Measurements from ENCODE around the gene UGT1A9. TPM values are rescaled to one million over a fixed set of nuclear protein-coding genes. Genes with fewer than 3 reads are reported as not detected.

The UGT1A9 gene
- total RNA-seq, 1 donor from 2014 or later = not detected

DNA sequence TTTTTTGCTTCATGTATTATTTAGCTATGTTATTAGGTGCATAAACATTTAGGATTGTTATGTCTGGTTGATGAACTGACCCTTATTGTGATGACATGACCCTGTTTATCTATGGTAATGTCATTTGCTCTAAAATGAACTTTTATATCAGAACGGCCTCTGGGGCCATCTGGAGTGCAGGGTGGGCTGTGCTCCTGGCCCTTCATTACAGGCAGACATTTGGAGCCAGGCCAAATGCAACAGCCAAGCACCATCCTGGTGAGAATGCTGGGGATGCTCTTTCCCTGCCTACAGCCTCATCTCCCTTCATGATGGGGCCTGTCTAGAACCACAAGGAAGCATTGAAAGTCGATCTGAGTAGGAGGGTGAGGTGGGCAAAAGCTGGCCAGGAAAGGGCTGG, 144.6 kb downstream of the UGT1A9 start:
- no peak overlapping the region for H3K4me3 ChIP-seq
- no peak overlapping the region for H3K27ac ChIP-seq
- TF ChIP-seq, protein P1, sequence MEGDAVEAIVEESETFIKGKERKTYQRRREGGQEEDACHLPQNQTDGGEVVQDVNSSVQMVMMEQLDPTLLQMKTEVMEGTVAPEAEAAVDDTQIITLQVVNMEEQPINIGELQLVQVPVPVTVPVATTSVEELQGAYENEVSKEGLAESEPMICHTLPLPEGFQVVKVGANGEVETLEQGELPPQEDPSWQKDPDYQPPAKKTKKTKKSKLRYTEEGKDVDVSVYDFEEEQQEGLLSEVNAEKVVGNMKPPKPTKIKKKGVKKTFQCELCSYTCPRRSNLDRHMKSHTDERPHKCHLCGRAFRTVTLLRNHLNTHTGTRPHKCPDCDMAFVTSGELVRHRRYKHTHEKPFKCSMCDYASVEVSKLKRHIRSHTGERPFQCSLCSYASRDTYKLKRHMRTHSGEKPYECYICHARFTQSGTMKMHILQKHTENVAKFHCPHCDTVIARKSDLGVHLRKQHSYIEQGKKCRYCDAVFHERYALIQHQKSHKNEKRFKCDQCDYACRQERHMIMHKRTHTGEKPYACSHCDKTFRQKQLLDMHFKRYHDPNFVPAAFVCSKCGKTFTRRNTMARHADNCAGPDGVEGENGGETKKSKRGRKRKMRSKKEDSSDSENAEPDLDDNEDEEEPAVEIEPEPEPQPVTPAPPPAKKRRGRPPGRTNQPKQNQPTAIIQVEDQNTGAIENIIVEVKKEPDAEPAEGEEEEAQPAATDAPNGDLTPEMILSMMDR (IDR thresholded peaks at IDR 0.05) = no peak
- intact Hi-C loops (cut with DNase I) = no loop called here
- DNase-seq (ENCODE audit: low spot score in 2 of 2) = no peak
- no peaks in the 10 kb centered on the region for H3K27me3 ChIP-seq
- H3K36me3 ChIP-seq = no peaks in the 10 kb centered on the region
- H3K9me3 ChIP-seq = no peaks in the 10 kb centered on the region
- no peaks in the 10 kb centered on the region for H3K4me1 ChIP-seq

DNA sequence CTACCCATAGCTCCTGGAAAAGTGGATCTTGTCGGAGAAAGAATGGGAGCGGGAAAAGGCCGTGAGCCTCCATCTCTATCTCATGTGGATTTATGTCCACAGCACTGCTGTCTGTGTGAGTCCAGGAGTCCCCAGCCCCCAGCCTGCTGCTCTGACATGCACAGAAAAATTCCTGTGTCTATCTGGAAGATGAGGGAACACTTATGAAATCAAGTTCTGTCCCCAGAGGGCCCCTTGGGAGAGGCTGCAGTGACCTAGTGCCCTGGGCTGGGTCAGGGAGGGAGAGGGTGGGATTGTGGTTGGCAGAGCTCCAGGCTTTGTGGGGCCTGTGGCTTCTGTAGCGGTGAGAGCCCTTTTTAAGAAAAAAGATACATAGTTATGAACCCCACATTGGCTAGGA, 145.1 kb downstream of the UGT1A9 start:
- no peaks in the 10 kb centered on the region for H3K27me3 ChIP-seq
- H3K4me1 ChIP-seq = no peaks in the 10 kb centered on the region
- intact Hi-C loops (cut with DNase I) = no loop called here
- no peak overlapping the region for H3K4me3 ChIP-seq
- DNase-seq (ENCODE audit: low spot score in 2 of 2) = no peak
- TF ChIP-seq, protein P1 (IDR thresholded peaks at IDR 0.05) = no peak
- no peaks in the 10 kb centered on the region for H3K36me3 ChIP-seq
- no peak overlapping the region for H3K27ac ChIP-seq
- no peaks in the 10 kb centered on the region for H3K9me3 ChIP-seq

DNA sequence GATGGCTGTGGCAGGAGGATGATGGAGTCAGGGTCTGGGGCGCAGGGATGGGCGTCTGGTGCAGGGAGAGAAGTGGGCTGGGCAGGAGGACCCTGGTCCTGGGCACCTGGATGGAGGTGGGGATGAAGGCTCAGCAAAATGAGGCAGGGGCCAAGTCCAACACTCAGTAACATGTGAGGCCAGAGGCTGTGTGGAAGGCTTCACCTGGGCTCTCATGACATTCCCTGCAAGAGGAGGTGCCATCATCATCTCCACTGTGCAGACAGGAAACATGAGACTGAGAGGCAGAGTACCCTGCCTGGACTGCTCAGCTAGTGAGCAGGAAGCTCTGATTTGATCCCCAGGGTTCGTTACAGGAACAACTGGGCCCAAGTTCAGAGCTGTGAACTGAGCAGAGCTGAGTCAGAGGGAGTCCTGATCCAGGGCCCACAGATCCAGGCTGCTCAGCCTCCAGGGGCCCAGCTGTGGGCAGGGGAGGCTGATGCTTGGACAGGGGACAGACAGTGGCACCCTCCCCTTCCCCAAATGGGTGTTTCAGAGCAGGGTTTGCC, 145.7 kb downstream of the UGT1A9 start:
- peak in 1 of 2 donors; percentile 51 for DNase-seq (ENCODE audit: low spot score in 2 of 2)

DNA sequence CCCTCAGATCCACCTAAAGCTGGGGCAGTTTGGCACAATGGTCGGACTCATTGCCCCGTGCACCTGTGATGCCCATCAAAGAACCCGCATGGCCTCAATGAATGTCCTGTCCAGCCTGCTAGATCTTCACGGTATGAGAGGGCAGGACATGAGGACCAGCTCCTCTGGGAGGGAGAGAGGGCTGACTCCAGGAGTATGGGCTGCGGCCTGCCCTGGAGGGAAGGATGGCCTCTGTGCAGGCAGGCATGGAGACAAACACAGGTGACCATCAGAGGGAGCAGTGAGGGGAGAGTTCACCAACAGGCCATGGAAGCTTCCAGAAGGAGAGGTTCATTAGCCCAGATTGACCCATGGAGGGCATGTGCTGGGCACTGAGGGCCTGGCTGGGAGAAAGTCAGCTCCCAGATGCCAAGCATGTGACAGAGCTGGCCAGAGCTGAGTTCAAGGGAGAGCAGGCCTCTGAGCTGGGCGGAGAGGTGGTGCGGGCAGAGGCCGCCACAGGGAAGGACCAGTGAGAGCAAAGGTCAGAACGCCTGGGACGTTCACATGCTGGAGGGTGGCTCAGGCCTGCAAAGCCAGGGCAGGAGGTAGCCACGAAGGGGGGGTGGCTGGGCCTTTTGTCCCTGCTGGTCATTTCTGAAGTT, 146.4 kb downstream of the UGT1A9 start:
- H3K27me3 ChIP-seq = no peaks in the 10 kb centered on the region
- TF ChIP-seq, protein P1 (IDR thresholded peaks at IDR 0.05) = no peak
- intact Hi-C loops (cut with DNase I) = no loop called here
- H3K27ac ChIP-seq = no peak overlapping the region
- H3K4me1 ChIP-seq = no peaks in the 10 kb centered on the region
- DNase-seq (ENCODE audit: low spot score in 2 of 2) = peak in 1 of 2 donors; percentile 56
- no peaks in the 10 kb centered on the region for H3K36me3 ChIP-seq
- H3K4me3 ChIP-seq = no peak overlapping the region
- no peaks in the 10 kb centered on the region for H3K9me3 ChIP-seq

More for the DNA sequence above, 145.7 kb downstream of the UGT1A9 start:
- Histone ChIP-seq H3K4me3 (no peak overlapping the region), H3K36me3 (no peaks in the 10 kb centered on the region), H3K9me3 (no peaks in the 10 kb centered on the region), H3K27ac (no peak overlapping the region), H3K27me3 (no peaks in the 10 kb centered on the region), H3K4me1 (no peaks in the 10 kb centered on the region)
- TF ChIP-seq, protein P1 (IDR thresholded peaks at IDR 0.05) = no peak
- intact Hi-C loops (cut with DNase I) = no loop called here

DNA sequence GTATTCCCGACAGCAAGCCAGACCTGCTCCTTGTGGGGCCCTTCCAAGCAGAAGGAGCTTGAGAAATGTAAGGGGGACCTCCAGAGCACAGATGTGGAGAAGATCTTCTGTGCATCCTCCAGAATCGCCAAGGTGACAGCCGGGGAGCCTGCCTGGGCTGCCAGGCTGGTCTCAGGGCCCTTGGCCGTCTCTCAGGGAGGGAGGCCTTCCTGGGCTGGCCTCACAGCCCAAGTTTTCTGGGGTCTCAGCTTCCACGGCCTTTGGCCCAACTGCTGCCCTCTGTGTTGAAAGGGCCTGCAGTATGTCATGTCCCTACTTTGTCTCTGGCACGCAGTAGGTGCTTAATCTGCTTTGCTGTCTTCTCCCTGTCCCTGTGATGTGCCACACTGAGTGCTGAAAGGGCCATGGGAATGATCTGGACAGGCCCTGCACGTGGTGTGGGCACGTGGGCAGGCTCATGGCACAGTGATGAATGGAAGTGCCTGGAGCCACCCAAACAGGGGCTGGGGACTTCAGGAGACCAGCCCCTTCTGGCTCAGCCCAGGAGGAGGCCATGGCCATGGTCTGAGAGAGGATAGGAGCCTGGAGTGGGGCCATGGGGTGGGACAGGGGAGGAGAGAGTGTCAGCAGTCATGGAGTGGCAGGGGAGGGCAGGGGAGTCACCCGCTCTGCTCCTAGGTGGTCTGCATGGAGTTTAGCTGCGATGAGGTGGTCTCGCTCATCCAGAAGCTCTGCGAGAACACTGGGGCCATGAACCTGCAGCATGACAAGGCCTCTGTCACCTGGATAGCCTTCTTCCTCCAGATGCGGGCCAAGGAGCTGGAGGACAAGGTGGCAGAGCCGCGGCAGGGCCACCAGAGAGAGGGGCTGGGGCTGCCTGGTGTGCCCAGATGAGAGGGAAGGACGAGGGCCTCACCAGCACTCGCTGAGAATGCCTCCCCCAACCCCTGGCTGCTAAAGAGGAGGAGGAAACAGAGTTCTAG, 147.2 kb downstream of the UGT1A9 start:
- intact Hi-C loops (cut with DNase I) = no loop called here
- no peaks in the 10 kb centered on the region for H3K4me1 ChIP-seq
- no peak for DNase-seq (ENCODE audit: low spot score in 2 of 2)

More for the DNA sequence above, 147.2 kb downstream of the UGT1A9 start:
- Histone ChIP-seq H3K27ac (no peak overlapping the region), H3K9me3 (no peaks in the 10 kb centered on the region), H3K4me3 (no peak overlapping the region), H3K27me3 (no peaks in the 10 kb centered on the region), H3K36me3 (no peaks in the 10 kb centered on the region)
- TF ChIP-seq, protein P1 (IDR thresholded peaks at IDR 0.05) = no peak
